Stimulated activated CD8-positive, alpha-beta memory T cell treated with anti-CD3 and anti-CD28 coated beads, Interleukin-4, amount 100 ng/mL, for 48 hours (primary cell): Measurements from ENCODE around the gene TBATA.

Experiments
- DNase-seq: peaks from one replicate; pipeline ENCODE4 v3.0.0-alpha.2; 2020

Gene TBATA

GRCh38 chr10:70759781-70760180, 25.4 kb downstream of the TBATA start:
- DNase-seq, result no peak

DNA sequence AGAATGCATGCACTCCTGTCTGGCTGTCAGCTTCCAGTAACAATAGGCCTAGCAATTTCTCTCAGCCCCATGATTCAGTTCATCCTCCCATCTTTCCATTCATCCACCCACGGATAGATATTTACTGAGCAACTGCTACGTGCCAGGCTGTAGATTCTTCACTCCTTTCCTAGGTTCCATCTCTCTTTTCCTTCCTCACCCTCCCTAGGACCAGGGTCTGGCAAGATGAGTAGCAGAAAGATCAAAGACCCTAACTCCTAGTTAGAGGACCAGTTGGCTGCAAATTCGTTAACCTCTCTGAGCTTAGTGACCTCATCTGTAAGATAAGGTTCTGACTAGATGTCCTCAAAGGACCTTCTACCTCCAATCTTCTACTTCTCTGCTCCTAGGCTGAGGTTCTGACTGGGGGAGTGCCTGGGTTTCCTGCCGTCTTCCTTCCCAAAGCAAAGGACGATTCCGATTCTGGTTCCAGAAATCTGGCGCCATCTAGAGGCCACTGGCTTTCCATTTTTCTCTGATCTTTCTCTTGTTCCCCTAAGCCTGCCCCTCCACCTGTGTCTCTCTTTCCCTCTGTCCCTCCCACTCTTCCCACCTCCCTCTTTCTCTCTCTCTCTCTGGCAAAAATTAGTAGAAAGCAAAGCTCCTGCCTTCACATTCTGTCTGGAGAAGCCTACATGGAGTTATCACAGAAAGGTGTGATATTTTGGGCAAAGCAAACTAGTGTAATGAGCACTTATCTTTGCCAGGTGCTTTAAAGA, 26.2 kb downstream of the TBATA start:
- peak; percentile 85 for DNase-seq

DNA sequence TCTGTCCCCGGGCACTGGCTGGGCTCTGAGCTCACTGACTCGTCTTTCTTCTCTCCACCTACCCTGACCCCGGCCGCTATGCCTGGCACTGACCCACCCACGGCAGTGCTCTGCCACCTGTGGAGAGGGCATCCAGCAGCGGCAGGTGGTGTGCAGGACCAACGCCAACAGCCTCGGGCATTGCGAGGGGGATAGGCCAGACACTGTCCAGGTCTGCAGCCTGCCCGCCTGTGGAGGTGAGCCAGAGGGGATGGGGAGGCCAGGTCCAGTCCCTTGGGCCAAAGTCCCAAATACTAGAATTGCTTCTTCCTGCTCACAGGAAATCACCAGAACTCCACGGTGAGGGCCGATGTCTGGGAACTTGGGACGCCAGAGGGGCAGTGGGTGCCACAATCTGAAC, 27.3 kb downstream of the TBATA start:
- DNase-seq, result no peak

- DNase-seq, result no peak
These were observed 28.3 kb downstream of the TBATA start for GRCh38 chr10:70756700-70757360.

DNA sequence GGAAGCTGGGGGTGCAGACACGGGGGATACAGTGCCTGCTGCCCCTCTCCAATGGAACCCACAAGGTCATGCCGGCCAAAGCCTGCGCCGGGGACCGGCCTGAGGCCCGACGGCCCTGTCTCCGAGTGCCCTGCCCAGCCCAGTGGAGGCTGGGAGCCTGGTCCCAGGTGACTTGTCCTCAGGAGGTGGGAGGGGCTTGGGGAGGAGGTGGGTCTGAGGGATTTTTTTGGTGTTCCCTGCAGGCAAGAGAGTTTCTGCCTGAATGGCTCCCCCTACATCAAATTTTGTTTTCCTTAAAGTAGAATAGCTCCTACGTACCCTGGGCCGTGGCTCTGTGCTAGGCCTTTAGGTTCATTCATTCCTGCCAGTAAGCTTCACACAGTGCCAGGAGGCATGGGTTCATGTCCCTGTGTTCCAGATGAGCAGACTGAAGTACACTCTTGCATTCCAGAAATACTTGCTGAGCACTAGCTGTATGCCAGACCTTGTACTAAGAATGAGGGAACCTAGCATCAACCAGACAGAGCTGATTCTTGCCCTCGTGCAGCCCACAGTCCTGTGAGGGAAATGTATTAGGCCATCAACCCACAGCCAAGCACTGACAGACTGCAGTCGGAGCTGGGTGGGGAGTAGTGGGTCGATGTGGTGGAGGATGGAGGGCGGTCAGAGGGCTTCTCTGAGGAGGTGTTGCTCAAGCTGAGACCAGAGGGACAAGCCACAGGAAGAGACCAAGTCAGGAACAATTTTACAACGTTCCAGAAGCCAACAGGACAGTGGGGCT, 31.1 kb downstream of the TBATA start:
- DNase-seq, result no peak

DNA sequence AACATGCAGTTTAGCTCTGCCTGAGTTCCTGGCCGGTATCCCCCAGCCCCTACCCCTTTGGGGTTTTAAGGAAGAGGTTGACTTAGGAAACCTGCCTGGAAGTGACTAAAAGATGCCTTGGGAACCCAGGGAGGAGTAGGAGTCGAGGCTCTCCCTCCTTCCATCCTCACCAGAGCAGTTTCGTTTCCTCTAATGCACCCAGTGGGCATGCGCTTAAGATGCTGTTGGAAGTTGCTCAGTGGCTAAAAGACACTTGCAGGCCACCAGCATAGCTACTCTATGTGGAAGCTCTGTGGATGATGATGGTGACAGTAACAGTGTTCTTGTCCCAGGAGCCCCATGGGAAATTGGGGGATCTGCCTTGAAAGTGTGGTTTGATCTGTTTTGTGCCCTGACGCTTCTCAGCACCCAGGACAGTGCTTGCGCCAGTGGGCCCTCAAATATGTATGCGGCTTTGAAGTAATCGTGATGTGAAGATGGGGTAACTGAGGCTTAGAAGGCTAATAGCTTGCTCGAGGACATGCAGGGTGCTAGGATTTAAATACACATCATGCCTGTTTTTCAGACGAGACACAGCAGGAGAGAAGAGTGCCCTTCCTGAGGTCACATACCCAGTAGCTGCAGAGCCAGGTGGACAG, 32.0 kb downstream of the TBATA start:
- DNase-seq, result no peak

DNA sequence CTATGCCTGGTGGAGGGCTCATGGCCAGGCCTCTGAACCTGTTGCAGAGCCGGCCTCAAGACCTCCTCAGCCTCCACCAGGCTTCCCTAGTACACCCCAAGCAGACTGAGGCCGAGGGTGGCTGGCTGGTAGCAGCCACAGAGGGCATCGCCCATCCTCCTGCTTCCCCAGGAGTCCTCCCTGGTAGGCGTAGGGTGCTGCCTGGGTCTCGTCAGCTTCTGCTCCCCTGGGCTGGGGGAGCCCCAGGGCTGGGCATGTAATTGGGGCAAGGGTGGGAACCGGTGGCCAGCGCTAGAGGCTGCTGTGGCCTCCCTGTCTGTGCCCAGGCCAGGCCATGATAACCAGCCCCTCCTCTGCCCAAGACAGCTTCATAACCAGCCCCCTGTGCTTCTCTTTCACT, 32.6 kb downstream of the TBATA start:
- no peak for DNase-seq

DNA sequence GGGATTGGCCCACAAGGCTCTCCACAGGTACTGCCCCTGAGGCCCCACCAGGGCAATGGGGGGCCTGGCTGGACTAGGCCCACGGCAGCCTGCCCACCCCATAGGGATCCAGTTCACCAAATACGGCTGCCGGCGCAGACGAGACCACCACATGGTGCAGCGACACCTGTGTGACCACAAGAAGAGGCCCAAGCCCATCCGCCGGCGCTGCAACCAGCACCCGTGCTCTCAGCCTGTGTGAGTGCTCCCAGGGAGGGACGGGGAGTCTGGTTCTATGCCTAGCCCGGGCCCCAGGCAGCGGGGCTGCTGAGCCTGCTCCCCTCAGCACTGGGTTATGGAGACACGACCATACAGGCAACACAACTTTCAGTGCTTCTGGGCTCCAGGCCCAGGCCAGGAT, 33.2 kb downstream of the TBATA start:
- no peak for DNase-seq

DNA sequence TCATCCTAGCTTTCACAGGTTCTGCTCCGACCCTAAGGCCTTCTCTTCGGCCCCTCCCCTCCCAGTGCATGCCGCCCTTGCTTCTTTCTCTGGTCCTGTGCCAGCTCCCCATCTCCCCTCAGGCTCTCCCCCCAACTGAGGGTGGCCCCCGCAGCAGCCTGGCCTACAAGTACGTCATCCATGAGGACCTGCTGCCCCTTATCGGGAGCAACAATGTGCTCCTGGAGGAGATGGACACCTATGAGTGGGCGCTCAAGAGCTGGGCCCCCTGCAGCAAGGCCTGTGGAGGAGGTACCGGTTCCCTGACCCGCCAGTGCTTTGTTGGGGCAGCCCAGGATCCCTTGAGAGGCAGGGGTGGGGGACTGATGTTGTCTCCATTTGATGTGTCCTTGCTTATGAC, 33.8 kb downstream of the TBATA start:
- DNase-seq, result no peak

DNA sequence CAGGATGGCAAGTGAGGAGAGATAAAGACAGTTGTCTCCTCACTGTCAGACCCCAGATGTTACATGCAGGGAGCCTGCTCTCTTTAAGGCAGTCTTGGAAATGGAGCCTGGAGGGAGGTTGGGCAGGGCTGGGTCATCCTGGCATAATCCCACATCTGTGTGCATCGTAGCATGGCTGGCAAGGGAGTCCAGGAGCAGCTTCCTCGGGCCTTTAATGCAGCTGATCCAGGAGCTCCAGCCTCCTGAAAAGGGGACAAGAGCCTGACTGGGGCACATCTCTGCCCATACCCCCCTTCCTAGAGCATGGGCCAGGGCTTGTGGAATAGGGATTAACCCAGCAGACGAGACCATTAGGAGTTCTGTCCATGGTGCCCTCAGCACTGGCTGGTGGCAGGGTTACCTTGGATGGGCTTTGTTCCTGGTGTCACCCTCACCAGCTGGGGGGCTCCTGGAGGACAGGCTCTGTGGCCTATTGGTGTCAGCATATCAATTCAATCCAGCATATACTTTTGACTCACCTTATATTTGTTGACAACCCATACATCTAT, 34.9 kb downstream of the TBATA start:
- DNase-seq, result no peak

DNA sequence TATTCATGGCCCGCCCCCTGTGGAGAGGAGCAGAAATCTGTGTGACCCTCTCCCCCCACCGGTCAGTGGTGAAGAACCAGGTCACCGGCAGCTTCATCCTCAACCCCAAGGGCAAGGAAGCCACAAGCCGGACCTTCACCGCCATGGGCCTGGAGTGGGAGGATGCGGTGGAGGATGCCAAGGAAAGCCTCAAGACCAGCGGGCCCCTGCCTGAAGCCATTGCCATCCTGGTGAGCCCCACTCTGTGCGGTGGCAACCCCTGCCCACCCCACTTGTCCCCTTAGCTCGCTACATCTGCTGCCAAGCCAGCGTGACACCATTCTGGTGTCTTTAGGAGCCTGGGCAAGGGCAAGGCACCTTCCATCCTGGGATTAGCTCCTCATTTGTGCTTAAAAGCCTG, 35.4 kb downstream of the TBATA start:
- no peak for DNase-seq

- DNase-seq, result no peak
These were observed 36.2 kb downstream of the TBATA start for GRCh38 chr10:70748801-70749573.

GRCh38 chr10:70748305-70748704, 36.9 kb downstream of the TBATA start:
- DNase-seq, result no peak

DNA sequence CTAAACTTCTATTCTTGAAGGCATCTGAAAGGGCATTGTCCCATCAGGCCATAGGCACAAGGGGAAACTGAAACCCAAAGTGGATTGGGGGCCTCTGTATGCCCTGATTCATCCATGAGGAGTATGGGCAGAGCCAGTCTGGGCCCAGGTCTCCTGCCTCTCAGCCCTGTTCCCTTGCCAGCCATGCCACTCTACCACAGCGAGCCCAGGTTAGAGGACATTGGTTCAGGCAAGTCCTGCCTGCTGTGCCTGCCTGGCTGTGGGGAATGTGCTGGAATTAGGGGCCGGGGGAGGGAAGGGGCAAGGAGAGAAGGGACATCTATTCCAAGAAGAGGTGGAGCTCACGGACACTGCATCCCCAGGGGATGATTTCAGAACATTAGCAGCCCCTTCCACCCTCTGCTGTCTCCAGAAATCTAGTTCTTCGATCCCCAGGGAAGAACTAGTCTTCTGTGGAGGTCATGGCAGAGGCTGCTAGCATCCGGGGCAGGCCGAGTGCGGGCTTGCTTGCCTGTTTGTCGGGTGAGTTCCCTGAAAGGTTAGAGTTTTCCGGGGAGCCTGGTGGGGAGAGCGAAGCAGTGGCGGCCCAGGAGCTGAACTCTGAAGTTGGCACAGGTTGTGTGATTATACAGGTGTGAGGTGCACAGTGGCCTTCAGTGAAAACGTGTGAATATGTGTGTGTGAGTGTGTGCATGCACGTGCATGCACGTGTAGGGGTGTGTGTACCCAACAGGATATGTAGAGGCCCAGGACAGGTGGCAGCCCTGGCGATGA, 37.8 kb downstream of the TBATA start:
- no peak for DNase-seq

DNA sequence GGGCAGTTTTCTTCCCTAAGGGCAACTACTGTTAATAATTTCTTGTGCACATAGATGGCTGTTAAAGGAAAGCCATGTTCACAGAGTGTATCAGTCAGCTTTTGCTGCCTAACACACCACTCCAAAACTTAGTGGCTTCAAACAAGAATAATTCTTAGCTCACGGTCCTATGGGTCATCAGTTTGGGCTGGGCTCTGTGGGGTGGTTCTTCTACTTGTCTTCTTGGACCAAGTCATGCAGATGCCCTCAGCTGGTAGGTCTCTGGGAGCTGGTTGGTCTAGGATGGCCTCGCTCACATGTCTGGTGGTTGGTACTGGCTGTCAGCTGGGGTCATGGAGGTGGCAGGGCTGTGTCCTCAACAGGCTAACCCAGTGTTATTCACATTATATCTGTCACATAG, 39.6 kb downstream of the TBATA start:
- no peak for DNase-seq

GRCh38 chr10:70744617-70745143, 40.5 kb downstream of the TBATA start:
- DNase-seq, result no peak

DNA sequence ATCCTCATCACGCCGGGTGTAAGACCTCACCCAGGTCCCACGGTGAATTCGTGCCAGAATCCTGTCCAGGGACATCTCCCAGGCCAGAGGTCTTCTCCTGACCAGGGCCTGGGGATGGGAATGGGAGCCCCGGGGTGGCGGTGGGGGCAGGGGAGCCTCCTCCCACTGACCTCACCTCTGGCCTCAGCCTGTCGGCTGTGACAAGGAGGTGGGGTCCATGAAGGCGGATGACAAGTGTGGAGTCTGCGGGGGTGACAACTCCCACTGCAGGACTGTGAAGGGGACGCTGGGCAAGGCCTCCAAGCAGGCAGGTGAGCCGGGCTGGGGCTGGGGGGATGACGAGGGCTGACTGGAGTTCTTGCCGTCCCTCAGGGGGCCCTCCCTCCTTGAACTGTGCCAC, 41.3 kb downstream of the TBATA start:
- DNase-seq, result no peak

DNA sequence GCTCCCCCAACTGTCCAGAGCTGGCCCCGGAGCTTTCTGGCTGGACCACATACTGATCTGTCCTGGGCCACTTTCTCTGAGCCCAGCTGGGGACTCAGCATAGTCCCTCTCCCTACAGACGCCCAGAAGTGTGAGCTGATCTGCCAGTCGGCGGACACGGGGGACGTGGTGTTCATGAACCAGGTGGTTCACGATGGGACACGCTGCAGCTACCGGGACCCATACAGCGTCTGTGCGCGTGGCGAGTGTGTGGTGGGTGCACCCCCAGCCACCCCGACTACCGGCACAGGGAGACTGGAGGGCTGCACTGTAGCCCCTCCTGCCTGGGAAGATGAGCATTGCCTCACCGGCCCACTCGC, 41.8 kb downstream of the TBATA start:
- DNase-seq, result no peak

GRCh38 chr10:70742537-70743429, 42.4 kb downstream of the TBATA start:
- no peak for DNase-seq
